Lower leg skin (tissue), 4 donors: ENCODE measurements around the gene FDX1. TPM values are rescaled to one million over a fixed set of nuclear protein-coding genes. Genes with fewer than 3 reads are reported as not detected.

ENCODE experiments used
- DNase-seq, 2 donors: peaks; one replicate each; pipeline ENCODE4 v3.0.0-alpha.2; 2019; ENCODE audit warnings: low spot score in 2 of 2
- H3K4me3 ChIP-seq: fragments of 200-600 bp; sonication (generic); 2 replicates; pipeline ENCODE4 v1.5.1; 2017; ENCODE audit warnings: mild to moderate bottlenecking, low read depth; ENCODE audit not compliant: poor library complexity, severe bottlenecking
- CTCF ChIP-seq, 3 donors: fragments of 450-650 bp; IDR thresholded peaks; one replicate each; pipeline ENCODE4 v1.5.1; 2016; ENCODE audit warnings: antibody characterized with exemption in 3 of 3, mild to moderate bottlenecking in 3 of 3, moderate library complexity in 2 of 3
- POLR2A ChIP-seq, 2 donors: fragments of 450-650 bp; IDR thresholded peaks; one replicate each; pipeline ENCODE4 v1.6.1; 2016 to 2017; ENCODE audit warnings: antibody characterized with exemption in 2 of 2, mild to moderate bottlenecking in 1 of 2, moderate library complexity in 1 of 2
- WGBS, 2 donors: methylation state at CpG; one replicate each; pipeline ENCODE4 v1.1.5; 2018; 5-methylcytosine and 5-hydroxymethylcytosine counted together
- intact Hi-C: fragments of 100-400 bp; cut with DNase I; formaldehyde crosslinking; loops from one replicate; pipeline ENCODE4 v1.15.0; 2023; ENCODE audit warnings: low total_unique reads
- total RNA-seq, 4 donors: library from RNA; depleted of rRNA; stranded (reverse); fragments of >200 nt; gene quantifications; one replicate each; pipeline ENCODE4 v1.1.0, GENCODE V29; 2016

The FDX1 gene
- total RNA-seq, 4 donors from 2014 or later: 11.1 to 13.8 (median 12.5) TPM

GRCh38 chr11:110425751-110426545, 3.8 kb upstream of the FDX1 start:
- 75 to 80% methylated on average over 9 of the region's 9 CpGs for WGBS, 2 donors
- DNase-seq: no peak
- no peak overlapping the region for H3K4me3 ChIP-seq
- TF ChIP-seq POLR2A (IDR thresholded peaks at IDR 0.05): no peak
- no peak for TF ChIP-seq CTCF (IDR thresholded peaks at IDR 0.05)
- intact Hi-C loops: no loop called here

GRCh38 chr11:110428040-110428439, 1.7 kb upstream of the FDX1 start:
- WGBS, 2 donors: 89 to 92% methylated on average over 2 of the region's 2 CpGs
- DNase-seq: no peak
- TF ChIP-seq POLR2A (IDR thresholded peaks at IDR 0.05) (no peak), CTCF (IDR thresholded peaks at IDR 0.05) (no peak)
- H3K4me3 ChIP-seq: no peak overlapping the region
- intact Hi-C loops: no loop called here

- WGBS, 2 donors: 54 to 64% methylated on average over 10 of the region's 10 CpGs
- intact Hi-C loops: no loop called here
These were observed 605 bp upstream of the FDX1 start for GRCh38 chr11:110428956-110429730.

GRCh38 chr11:110430267-110431050, 711 bp downstream of the FDX1 start:
- intact Hi-C loops: no loop called here
- TF ChIP-seq CTCF (IDR thresholded peaks at IDR 0.05): no peak
- TF ChIP-seq POLR2A (IDR thresholded peaks at IDR 0.05): no peak
- DNase-seq: peak in 1 of 2 donors; percentile 86
- 0 to 2% methylated on average over 22 to 24 of the region's 51 CpGs for WGBS, 2 donors
- H3K4me3 ChIP-seq: peak overlapping the region; percentile 82

More at GRCh38 chr11:110428956-110429730, 605 bp upstream of the FDX1 start:
- DNase-seq: no peak
- H3K4me3 ChIP-seq: peak overlapping the region; percentile 82
- TF ChIP-seq CTCF (IDR thresholded peaks at IDR 0.05) (no peak), POLR2A (IDR thresholded peaks at IDR 0.05) (no peak)

GRCh38 chr11:110431051-110431672, 1.4 kb downstream of the FDX1 start:
- 9 to 16% methylated on average over 7 of the region's 7 CpGs for WGBS, 2 donors
- no peak for TF ChIP-seq CTCF (IDR thresholded peaks at IDR 0.05)
- no peak for TF ChIP-seq POLR2A (IDR thresholded peaks at IDR 0.05)
- no peak for DNase-seq
- intact Hi-C loops: no loop called here
- H3K4me3 ChIP-seq: peak overlapping the region; percentile 82
